GM18505 (cell line): Measurements from ENCODE around the gene ANKFY1.

ENCODE experiments used
- ATAC-seq: cut with Tn5 transposase; IDR thresholded peaks from one replicate; pipeline ENCODE4 v1.9.1; 2021; ENCODE audit not compliant: unreplicated experiment
- POLR2A ChIP-seq: IDR thresholded peaks from 4 replicates; pipeline ENCODE4 v1.6.1; 2011; ENCODE audit warnings: borderline replicate concordance; ENCODE audit not compliant: insufficient read depth, insufficient read length; ENCODE audit errors: extremely low read depth

Gene ANKFY1

DNA sequence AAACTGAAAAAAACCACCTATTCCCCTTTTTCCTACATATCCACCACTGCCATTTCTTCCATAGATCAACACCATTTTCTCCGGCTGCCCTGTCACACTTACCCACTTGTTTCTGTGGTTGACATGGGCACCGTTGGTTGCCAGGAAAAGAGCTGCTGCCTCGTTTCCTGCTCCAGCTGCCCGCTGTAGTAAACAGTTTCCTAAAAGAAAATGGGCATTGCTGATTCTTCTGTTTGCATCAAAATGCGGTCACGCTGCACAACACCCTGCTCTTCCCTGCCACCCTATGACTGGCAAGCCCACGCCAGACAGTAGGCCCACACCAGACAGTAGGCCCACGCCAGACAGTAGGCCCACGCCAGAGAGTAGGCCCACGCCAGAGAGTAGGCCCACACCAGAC lies 74.5 kb downstream of the ANKFY1 start:
- ATAC-seq, result no peak

DNA sequence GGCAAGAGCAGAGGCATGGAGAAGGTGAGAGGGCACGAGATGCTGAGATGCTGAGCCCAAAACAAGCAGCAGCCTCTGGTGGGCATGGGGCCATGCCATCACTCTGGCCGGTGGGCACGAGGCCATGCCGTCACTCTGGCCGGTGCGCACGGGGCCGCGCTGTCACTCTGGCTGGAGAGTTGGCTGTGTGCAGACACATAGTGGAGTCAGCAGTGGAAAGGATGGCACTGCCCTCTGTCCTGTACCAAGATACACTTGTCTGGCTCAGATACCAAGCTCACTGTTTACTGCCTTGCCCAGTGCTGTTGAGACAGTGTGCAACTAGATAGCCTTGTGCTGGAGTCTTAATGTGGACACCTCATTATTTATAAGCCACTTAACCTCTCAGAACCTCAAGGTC lies 75.7 kb downstream of the ANKFY1 start:
- ATAC-seq, result no peak
- no peak for TF ChIP-seq POLR2A

More for the DNA sequence above, 74.5 kb downstream of the ANKFY1 start:
- TF ChIP-seq POLR2A, result no peak

DNA sequence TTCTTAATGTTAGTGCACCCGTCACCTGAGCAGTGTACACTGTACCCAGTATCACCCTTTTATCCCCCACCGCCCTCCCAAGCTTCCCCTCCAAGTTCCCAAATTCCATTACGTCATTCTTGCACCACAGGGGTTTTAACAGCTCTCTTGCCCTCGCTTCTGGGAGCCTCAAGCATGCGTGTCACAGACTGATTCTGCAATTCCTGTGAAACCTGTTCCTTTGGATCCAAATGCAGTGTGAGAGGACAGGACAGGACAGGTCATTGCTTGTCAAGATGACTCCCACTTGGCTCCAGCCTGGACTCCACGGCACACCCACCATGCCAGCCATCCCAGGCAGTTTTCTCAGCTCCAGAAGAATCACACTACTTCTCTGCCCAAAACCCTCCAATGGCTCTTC lies 76.7 kb downstream of the ANKFY1 start:
- ATAC-seq, result no peak
- TF ChIP-seq POLR2A, result no peak

DNA sequence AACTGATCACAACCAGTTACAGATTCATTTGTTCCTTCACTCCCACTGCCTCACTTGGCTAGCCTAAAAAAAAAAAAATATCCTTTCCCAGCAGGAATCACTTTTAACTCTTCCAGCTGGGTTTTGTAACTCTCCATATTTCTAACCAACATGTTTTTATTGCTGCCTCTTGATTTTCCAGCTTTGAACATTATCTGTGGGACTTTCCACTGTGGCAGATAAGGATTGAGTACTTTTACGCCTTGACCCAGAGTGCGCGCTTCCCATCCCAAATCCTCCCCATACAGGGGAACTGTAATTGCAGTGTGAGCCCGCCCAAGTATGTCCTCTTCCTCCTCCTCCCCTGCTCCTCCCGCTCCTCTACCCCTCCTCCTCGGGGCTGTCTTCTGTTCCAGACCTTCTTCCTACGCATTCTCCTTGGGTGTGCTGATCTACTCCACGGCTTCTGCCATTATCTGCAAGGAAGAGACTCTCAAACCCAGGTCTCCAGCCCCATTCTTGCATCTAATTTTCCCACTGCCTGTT lies 77.4 kb downstream of the ANKFY1 start:
- TF ChIP-seq POLR2A, result no peak
- no peak for ATAC-seq

DNA sequence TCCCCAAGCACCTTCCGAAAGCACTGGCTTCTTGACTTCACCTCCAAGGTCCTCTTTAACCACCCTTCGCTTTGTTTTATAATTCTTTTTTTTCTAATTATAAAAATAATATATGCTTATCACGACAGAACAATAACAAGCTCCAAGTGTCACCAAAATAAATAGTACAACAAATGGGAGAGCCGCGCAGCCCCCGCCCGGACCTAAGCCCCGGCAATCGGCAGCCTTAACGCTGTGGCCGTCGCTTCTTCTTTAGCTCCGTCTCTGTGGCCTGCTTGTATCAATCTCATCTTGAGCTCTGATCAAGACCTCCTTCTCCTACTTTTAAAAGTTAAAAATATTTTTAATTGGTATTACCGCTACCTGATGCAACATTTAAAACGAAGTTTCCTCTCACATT lies 78.1 kb downstream of the ANKFY1 start:
- no peak for TF ChIP-seq POLR2A
- ATAC-seq, result no peak

DNA sequence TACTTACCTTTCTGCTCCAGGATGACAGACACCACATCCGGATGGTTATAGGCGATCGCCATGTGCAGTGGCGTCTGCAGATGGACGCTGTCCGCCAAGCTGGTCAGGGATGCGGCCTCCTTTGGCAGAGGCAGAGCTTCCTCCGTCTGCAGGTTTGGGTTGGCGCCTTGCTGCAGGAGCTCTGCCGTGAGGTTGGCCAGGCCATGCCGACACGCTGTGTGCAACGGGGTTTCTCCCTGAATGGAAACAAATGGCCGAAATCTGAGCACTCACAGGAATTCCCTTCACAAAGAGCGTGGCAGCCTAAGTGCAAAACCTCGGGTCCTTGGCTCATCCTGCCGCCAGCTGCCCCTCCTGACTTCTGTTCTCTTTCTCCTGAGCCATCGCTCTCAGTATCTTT lies 79.0 kb downstream of the ANKFY1 start:
- no peak for ATAC-seq
- no peak for TF ChIP-seq POLR2A

DNA sequence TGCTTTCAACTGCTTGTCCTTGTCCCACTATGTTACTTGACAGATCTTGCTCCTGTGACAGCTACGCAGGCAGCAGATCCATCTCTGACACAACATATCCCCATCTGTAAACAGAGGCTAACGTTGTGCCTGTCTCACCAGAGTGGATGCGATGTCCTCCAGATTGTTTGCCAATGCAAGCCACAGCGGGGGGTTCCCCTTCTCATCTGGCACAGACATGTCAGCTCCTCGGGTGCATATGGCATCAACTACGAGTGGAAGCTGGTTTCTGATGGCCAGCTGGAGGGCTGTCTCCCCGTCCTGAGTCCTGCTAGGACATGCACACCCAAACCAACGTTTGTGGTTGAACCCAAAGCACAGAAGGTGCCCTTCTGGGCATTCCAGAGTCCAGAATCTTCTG lies 81.7 kb downstream of the ANKFY1 start:
- no peak for ATAC-seq
- TF ChIP-seq POLR2A, result no peak

DNA sequence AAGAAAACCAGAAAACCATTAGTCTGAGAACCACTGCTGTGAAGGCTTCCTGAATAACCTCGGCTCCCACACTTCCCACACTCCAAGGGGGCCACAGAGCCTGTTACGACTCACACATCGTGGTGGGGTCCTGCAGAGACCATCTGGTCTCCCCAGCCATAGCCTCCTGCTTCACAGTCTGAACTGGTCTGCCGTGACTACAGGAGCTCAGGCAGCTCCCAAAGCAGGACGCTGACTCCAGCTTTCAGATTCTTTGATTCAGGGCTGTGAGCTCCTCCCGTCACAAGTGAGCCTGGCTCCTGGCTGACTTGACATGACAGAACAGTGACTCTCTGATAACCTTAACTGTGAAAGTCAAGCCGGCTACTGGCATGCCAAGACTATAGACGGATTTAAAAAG lies 83.0 kb downstream of the ANKFY1 start:
- no peak for ATAC-seq
- TF ChIP-seq POLR2A, result no peak

DNA sequence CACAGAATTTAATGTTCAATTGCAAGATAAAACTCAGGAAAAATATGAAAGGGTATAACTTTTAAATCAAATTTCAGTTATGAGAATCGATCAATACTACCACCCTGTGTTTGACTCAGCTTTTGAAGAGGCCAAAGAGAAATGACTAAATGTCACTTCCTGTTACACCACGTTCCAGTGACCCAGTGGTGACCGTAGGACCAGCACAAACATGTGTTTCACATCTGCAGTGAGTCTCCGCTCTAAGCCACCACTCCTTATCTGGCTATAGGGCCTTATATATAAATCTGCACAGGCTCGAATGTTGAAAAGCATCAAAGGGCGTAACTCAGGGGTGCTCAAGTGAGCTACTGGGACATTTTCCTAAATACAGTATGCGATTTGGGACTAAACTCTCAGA lies 84.7 kb downstream of the ANKFY1 start:
- TF ChIP-seq POLR2A, result no peak
- ATAC-seq, result no peak

DNA sequence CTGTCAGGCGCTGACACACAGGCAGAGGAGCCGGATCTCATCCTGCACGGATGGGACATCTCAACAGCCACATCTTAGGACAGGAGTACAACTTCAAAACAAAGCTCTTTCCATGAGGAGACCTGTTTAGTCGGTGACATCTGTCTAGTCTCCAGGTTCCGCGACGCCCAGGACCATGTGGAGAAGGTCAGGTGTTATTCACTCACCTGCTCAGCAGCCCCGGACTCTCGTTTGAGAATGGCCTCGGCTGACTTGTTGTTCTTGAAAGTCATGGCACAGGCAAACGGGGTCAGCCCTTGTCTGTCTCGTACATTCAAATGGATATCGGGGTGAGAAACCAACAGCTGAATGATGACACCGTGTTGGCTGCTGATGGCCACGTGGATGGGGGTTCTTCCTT lies 85.1 kb downstream of the ANKFY1 start:
- TF ChIP-seq POLR2A, result no peak
- ATAC-seq, result no peak

DNA sequence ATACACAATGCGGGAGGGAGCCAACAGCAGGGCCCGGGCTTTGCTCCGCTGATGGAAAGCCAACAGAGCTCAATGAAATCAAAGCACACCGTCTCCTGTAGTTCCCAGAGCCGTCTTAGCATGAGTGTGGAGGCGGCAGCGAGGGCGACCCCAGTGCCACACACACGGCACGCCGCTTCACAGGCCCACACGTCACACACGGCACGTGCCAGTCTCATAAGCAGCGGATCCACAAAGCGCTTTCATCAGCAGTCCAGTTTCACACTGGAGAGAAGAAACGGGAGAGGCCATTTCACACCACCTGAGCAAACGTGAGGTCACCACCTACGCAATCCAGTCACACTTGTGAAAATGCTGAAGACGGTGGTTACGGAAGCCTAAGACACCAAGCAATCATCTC lies 86.0 kb downstream of the ANKFY1 start:
- TF ChIP-seq POLR2A, result no peak
- no peak for ATAC-seq

DNA sequence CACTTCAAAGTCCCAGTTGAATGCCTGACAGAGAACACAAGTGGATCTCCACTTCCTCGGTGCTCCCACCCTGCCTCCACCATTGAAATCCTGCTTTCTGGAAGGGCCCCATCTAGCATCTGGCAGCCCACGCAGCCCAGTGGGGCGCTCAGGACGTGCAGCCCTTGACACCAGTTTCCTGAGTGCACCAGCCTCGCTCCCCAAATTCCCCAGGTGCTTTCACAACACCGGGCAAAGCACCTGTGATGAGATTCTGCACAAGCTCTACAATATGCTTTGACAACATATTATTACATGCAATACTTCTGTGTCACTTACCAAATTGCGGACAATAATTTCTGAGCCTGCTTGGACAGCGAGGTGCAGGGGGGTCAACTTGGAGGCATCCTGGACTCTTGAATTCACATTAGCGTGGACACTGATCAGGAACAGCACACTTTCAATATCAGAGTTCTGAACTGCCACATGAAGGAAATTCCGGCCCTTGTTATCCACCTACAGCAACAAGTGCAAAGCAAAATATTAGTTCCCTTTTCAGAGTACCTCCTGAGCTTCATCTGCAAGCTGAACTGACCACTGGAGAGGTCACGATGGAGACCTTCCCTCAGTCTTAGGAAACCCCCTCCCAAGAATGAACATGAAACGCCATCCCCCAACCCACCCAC lies 86.8 kb downstream of the ANKFY1 start:
- ATAC-seq, result no peak
- TF ChIP-seq POLR2A, result no peak

DNA sequence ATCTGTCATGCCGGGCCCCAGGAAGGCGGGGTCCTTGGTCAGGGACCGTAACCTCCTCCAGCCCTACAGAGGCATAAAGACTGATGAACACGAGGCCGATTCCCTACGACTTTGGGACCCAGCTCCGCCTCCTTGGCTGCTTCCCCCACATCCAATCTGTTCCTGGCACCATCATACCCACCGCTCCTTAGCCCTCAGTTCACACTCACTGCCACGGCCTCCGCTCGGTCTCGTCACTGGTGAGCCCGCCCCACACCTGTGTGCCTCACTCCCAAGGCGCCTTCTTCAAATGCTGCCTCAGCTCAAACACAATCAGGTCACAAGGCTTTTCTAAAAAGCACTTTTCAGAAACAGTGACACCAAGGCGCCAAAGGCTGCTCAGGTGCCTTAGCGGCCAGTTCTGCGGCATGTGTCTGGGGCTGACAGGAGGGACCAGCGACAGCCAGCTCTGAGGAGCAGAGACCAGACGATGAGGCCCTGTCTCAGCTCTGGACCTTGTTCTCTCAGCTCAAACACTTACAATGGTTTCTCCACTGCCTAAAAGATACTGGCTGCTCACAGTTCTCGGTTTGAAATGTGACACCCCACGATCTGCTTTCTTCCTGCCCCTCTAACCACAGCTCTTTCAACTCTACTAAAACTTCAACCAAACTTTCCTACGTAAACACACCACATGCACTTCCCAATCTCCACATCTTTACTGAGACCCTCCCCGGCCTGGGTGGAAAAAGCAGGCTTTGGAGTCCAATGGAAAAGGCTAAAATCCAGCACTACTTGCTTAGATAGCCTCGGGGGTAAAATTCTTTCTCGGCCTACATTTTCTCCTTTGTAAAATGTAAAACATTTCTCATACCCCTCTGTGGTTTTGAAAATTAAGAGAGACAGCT lies 87.6 kb downstream of the ANKFY1 start:
- ATAC-seq, result no peak
- no peak for TF ChIP-seq POLR2A

DNA sequence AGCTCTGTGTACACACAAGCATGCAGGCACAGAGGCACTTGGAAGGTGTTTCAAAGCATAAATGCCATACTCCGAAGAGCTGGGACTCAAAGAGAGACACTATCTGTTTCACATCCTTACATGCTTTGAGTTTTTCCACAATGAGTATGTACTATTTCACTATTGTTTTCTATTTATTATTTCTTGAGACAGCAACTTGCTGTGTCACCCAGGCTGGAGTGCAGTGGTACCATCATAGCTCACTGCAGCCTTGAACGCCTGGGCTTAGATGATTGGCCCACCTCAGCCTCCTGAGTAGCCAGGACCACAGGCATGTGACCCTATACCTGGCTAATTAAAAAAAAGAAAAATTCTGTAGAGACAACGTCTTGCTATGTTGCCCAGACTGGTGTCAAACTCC lies 89.2 kb downstream of the ANKFY1 start:
- TF ChIP-seq POLR2A, result no peak
- no peak for ATAC-seq
